Ovary (tissue), 9 donors: Measurements from ENCODE around the gene TAGLN2. TPM values are rescaled to one million over a fixed set of nuclear protein-coding genes. Genes with fewer than 3 reads are reported as not detected.
"Not testable (repeated sequence)": the region's sequence is repeated elsewhere in the genome, so short reads cannot be mapped to it uniquely, and the experiment has no call there.

Experiments
- DNase-seq, 5 donors: peaks; one replicate each; pipeline ENCODE4 v3.0.0-alpha.2; 2019 to 2020
- H3K27ac ChIP-seq, 2 donors: fragments of 200-600 bp; one replicate each; pipeline versions ENCODE4 v1.5.1 to v1.8.0; 2019 to 2022
- H3K27me3 ChIP-seq: fragments of 200-600 bp; one replicate; pipeline ENCODE4 v1.8.0; 2022
- H3K36me3 ChIP-seq: fragments of 200-600 bp; sonication (generic); one replicate; pipeline ENCODE4 v1.5.1; 2019
- H3K4me1 ChIP-seq: one replicate; pipeline ENCODE4 v1.8.1; 2013; ENCODE audit warnings: mild to moderate bottlenecking, moderate library complexity; ENCODE audit not compliant: insufficient read depth
- H3K4me3 ChIP-seq: fragments of 200-600 bp; sonication (generic); one replicate; pipeline ENCODE4 v1.5.1; 2017
- H3K9me3 ChIP-seq, 2 donors: fragments of 200-600 bp in 1 of 2; sonication (generic) in 1 of 2; one replicate each; pipeline versions ENCODE4 v1.5.1 to v1.8.1; 2013 to 2019; ENCODE audit warnings: mild to moderate bottlenecking in 1 of 2, moderate library complexity in 1 of 2
- EP300 ChIP-seq: sonication (generic); formaldehyde crosslinking; IDR thresholded peaks from one replicate; pipeline ENCODE4 v1.6.1; 2017; ENCODE audit warnings: antibody characterized with exemption
- POLR2A ChIP-seq: fragments of 450-650 bp; IDR thresholded peaks from one replicate; pipeline ENCODE4 v1.6.1; 2017; ENCODE audit warnings: antibody characterized with exemption, mild to moderate bottlenecking, moderate library complexity
- WGBS, 3 donors: extraction: QIAGEN DNeasy Blood & Tissue Kit in 1 of 3; methylation state at CpG; one replicate each; pipeline versions ENCODE4 v1.1.5 to v1.1.7; 2013 to 2017; 5-methylcytosine and 5-hydroxymethylcytosine counted together
- intact Hi-C, 4 donors: fragments of 100-400 bp; cut with DNase I; formaldehyde crosslinking; loops; one replicate each; pipeline versions ENCODE4 v1.11.0 to v1.15.1; 2022 to 2023
- polyA plus RNA-seq, 2 donors: library from polyadenylated mRNA; stranded (reverse); fragments of 200-250 nt in 1 of 2; fragments of 350-450 nt in 1 of 2; fragmentation: Illumina TruSeq in 1 of 2; extraction: RNeasy Lipid Tissue Mini Kit (QIAGEN cat#74804) in 1 of 2; gene quantifications; one replicate each; pipeline ENCODE4 v1.2.3, GENCODE V29; 2013 to 2014
- total RNA-seq, 7 donors: library from RNA; depleted of rRNA in 2 of 7; stranded (reverse); fragments of >200 nt in 2 of 7; fragmentation: NEBNext Ultra II Directional in 3 of 7; extraction: Animal tissue kit (Norgen Biotek cat#: 25700) in 3 of 7; gene quantifications; one replicate each; pipeline versions ENCODE4 v1.1.0 to v1.2.4, GENCODE V29; 2016 to 2023
- TF ChIP-seq, protein P1 (sequence below), 3 donors: fragments of 450-650 bp in 2 of 3; fragments of 200-600 bp in 1 of 3; IDR thresholded peaks; one replicate each; pipeline versions ENCODE4 v1.5.1 to v1.8.0; 2016 to 2022; ENCODE audit warnings: antibody characterized with exemption in 3 of 3, mild to moderate bottlenecking in 1 of 3
- donor health status: DM: no; HTN: no; CAD: no; lungs with moderate emphysema.
- donor health status: DM: no; HTN: no; CAD: no.
- donor health status: Bipolar disorder and iron deficiency.
- donor health status: DM: yes; HTN: yes; CAD: no.
- donor health status: DM: no; HTN: no; CAD: no.
- donor health status: DM: yes; HTN: yes; CAD: no.

The TAGLN2 gene
- total and polyA plus RNA-seq, 9 donors, result 81.8 to 266 (median 174) TPM

DNA sequence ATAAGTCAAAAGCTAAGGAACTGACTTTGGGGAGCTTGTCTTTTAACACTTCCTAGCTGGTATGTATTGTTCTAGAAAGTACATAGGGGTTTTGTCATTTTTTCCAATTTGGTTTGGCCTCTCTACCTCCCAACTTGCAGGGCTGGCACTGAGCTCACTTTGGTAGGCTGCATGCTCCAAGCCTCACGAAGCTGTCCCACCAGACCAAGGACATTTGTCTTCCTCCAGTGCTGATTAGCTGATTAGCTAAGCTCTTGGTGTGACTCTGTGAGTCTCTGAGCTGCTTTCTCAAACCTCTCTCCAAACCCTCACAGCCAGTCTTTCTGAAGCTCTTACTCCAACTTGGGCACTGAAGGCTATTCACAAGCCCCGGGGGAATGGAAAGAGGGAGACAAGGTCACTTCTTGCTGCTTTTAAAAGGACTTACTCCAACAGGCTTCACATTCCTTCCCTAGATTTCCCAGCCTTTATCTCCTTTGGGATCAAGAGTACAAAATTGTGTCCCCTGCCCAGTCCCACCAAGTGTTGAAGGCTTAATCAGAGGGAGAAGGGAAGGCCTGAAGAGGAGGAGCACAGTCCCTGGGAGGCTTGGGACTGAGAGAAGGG lies 24.4 kb downstream of the TAGLN2 start:
- H3K27ac ChIP-seq, result no peak overlapping the region
- H3K4me3 ChIP-seq, result no peak overlapping the region
- DNase-seq, result no peak
- intact Hi-C loops, result no loop called here
- no peak for TF ChIP-seq EP300
- TF ChIP-seq, protein P1, sequence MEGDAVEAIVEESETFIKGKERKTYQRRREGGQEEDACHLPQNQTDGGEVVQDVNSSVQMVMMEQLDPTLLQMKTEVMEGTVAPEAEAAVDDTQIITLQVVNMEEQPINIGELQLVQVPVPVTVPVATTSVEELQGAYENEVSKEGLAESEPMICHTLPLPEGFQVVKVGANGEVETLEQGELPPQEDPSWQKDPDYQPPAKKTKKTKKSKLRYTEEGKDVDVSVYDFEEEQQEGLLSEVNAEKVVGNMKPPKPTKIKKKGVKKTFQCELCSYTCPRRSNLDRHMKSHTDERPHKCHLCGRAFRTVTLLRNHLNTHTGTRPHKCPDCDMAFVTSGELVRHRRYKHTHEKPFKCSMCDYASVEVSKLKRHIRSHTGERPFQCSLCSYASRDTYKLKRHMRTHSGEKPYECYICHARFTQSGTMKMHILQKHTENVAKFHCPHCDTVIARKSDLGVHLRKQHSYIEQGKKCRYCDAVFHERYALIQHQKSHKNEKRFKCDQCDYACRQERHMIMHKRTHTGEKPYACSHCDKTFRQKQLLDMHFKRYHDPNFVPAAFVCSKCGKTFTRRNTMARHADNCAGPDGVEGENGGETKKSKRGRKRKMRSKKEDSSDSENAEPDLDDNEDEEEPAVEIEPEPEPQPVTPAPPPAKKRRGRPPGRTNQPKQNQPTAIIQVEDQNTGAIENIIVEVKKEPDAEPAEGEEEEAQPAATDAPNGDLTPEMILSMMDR (IDR thresholded peaks at IDR 0.05), result no peak
- no peak for TF ChIP-seq POLR2A
- H3K36me3 ChIP-seq, result no peaks in the 10 kb centered on the region
- H3K4me1 ChIP-seq, result peaks cover 4% of the 10 kb centered on the region
- 76 to 91% (median 87%) methylated on average over 2 of the region's 2 CpGs for WGBS, 3 donors
- no peaks in the 10 kb centered on the region for H3K9me3 ChIP-seq
- H3K27me3 ChIP-seq, result no peaks in the 10 kb centered on the region

DNA sequence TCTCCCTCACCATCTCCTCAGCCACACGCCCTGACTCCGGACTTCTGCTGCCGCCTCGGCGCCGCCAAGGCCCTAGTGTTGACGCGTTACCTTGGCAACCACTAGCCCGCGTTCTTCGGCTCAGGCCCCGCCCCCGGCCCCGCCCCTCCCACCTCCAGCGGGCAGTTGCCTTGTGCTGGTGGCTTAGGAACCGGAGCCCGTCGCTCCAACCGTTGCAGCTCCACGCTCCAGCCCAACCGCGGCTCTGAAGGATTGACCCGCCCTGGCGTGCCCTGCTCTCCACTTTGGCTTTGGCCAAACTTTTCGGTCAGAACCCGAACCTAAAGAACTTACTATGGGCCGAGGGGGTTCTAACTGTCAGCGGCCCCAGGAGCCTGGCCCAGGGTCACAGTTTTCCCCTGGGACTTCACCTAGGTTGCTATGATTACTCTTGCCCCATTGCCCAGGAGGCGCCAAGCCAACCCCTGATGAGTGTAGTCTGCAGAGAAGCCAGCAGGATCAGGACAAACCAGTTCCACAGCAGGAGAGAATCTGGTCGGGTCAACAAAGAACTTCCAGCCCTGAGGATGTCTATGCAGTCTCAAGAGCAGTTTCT lies 25.1 kb downstream of the TAGLN2 start, which contains the start of gene CFAP45:
Gene CFAP45, minus strand, starts transcription at position 80 of the 595 bp plus-strand sequence. Its CDS starts 67 bp downstream, at position 13.
- Histone ChIP-seq H3K36me3 (no peaks in the 10 kb centered on the region), H3K27me3 (no peaks in the 10 kb centered on the region), H3K27ac (no peak within 1 kb of the TSS), H3K4me3 (no peak within 1 kb of the TSS), H3K4me1 (peaks cover 4% of the 10 kb centered on the region), H3K9me3 (no peaks in the 10 kb centered on the region)
- peak; percentile 31 to 73 (median 71) for DNase-seq
- intact Hi-C loops, result no loop called here
- TF ChIP-seq, protein P1 (IDR thresholded peaks at IDR 0.05), result no peak
- TF ChIP-seq POLR2A, result no peak
- TF ChIP-seq EP300, result no peak
- 16 to 20% (median 18%) methylated on average over 30 of the region's 30 CpGs for WGBS, 3 donors

DNA sequence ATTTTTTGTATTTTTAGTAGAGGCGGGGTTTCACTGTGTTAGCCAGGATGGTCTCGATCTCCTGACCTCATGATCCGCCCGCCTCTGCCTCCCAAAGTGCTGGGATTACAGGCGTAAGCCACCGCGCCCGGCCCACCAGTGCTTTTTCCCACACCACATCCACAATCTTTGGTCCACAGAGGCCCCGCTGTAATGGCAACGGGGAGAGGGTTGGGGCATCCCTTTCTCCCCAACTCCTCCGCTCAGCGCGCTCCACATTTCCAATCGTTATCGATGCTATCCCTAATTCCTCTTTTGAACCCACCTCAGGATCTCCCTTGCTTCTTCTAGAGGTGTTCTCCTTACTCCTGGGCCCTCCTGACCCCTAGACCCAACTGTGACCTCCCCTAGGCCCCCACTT lies 25.7 kb downstream of the TAGLN2 start:
- not testable (repeated sequence) for H3K9me3 ChIP-seq, H3K4me3 ChIP-seq, H3K36me3 ChIP-seq, H3K4me1 ChIP-seq, DNase-seq, H3K27ac ChIP-seq, H3K27me3 ChIP-seq
- WGBS, 3 donors, result 87 to 90% (median 89%) methylated on average over 12 to 15 of the region's 15 CpGs
- intact Hi-C loops, result loop anchor here in 1 of 4 donors (5.0 kb wide), 1 partner anchor 272 kb away; no protein-coding TSS in a partner anchor

DNA sequence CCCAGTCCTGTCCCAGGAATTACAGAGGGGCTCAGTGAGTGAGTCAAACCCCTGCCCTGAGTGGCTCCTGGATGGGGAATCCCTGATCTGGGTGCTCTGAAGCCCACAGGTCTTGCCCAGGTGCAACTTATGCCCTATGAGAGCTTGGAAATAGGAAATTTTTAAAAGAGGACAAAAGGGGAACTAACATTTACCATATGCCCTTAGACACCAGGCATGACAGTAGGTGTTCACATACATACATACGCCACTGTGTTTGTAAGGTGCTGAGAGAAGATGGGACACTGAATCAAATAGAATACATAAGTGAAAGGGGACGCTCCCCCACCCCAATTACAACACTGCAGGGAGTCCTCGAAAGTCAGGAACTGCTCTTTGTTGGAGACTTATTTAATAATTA lies 26.8 kb downstream of the TAGLN2 start:
- Histone ChIP-seq H3K27me3 (no peaks in the 10 kb centered on the region), H3K36me3 (no peaks in the 10 kb centered on the region), H3K9me3 (no peaks in the 10 kb centered on the region), H3K4me3 (no peak overlapping the region), H3K27ac (no peak overlapping the region), H3K4me1 (peaks cover 4% of the 10 kb centered on the region)
- intact Hi-C loops, result loop anchor here in 1 of 4 donors (5.0 kb wide), 1 partner anchor 271 kb away; no protein-coding TSS in a partner anchor
- DNase-seq, result no peak
- TF ChIP-seq, protein P1 (IDR thresholded peaks at IDR 0.05), result no peak
- no peak for TF ChIP-seq POLR2A
- TF ChIP-seq EP300, result no peak
- 94 to 96% (median 94%) methylated on average over 3 of the region's 3 CpGs for WGBS, 3 donors

DNA sequence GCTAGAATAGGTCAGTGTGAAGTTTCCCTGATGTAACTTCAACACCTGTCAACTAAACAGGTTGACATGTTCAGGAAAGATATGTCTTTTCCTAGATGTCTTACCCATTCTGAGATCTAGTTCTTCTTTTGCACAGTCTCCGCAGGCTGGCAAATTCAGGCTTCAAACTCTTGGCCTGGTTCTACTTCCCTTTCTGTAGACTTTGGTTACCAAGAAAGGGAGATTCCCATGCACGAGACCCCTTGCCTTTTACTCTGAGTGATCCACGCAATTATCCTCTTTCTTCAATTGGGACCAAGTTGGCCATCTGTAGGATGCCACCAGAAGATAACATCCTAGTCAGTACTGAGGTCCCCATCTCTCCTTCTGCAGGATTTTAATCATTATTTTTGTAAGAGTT lies 27.3 kb downstream of the TAGLN2 start:
- TF ChIP-seq POLR2A, result no peak
- TF ChIP-seq, protein P1 (IDR thresholded peaks at IDR 0.05), result no peak
- TF ChIP-seq EP300, result no peak
- Histone ChIP-seq H3K27me3 (no peaks in the 10 kb centered on the region), H3K36me3 (no peaks in the 10 kb centered on the region), H3K27ac (no peak overlapping the region), H3K4me1 (peaks cover 4% of the 10 kb centered on the region), H3K9me3 (no peaks in the 10 kb centered on the region), H3K4me3 (no peak overlapping the region)
- intact Hi-C loops, result loop anchor here in 1 of 4 donors (5.0 kb wide), 1 partner anchor 271 kb away; no protein-coding TSS in a partner anchor
- 88 to 92% (median 90%) methylated on average over 3 of the region's 3 CpGs for WGBS, 3 donors
- DNase-seq, result no peak
